Measurements from ENCODE around the gene MAMDC2.

DNA sequence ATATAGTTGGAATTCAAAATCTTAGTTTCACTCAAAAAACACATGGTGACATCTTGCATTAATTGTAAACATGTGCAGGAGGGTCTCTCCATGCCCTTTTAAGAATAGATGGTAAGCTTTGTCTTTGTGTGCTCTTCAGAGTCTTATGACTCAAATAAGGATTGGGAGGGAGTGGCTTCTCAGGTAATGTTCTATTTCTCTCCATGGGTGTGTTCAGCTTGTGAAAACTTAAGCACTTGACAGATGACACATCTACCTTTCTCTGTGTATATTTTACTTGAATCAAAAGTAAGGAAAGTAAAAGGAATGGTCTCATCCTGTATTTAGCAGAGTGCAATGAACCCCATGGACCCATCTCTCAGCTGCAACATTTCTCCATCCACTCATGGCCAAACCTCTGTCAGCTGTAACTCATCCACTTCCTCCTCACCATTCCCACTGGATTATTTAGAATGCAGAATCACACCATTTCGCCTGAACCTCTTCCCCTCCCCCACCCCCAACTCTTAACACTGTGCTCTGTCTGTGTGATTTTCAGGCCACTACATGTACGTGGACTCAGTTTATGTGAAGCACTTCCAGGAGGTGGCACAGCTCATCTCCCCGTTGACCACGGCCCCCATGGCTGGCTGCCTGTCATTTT lies 82.1 kb downstream of the MAMDC2 start:
- TF ChIP-seq, protein P1, sequence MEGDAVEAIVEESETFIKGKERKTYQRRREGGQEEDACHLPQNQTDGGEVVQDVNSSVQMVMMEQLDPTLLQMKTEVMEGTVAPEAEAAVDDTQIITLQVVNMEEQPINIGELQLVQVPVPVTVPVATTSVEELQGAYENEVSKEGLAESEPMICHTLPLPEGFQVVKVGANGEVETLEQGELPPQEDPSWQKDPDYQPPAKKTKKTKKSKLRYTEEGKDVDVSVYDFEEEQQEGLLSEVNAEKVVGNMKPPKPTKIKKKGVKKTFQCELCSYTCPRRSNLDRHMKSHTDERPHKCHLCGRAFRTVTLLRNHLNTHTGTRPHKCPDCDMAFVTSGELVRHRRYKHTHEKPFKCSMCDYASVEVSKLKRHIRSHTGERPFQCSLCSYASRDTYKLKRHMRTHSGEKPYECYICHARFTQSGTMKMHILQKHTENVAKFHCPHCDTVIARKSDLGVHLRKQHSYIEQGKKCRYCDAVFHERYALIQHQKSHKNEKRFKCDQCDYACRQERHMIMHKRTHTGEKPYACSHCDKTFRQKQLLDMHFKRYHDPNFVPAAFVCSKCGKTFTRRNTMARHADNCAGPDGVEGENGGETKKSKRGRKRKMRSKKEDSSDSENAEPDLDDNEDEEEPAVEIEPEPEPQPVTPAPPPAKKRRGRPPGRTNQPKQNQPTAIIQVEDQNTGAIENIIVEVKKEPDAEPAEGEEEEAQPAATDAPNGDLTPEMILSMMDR (IDR thresholded peaks at IDR 0.05), result no peak
- no peak for TF ChIP-seq POLR2A (IDR thresholded peaks at IDR 0.05)
